AG04449 (cell line): ENCODE results near the gene MBNL2.

ENCODE experiments used
- CTCF ChIA-PET: fragments of 350-600 bp; formaldehyde crosslinking; extraction: SDS; loops from one replicate; lab custom pipeline; 2021; ENCODE audit warnings: antibody characterized with exemption; lab: Yijun Ruan, JAX
- POLR2A ChIA-PET: fragments of 400-600, 350-600 bp; formaldehyde crosslinking; extraction: SDS; loops from one replicate; lab custom pipeline; 2020; ENCODE audit warnings: antibody characterized with exemption, inconsistent platforms; lab: Yijun Ruan, JAX
- DNase-seq: peaks from one replicate; pipeline ENCODE4 v3.0.0-alpha.2; 2010; ENCODE audit warnings: low read depth, low spot score
- H3K4me3 ChIP-seq: 2 replicates; pipeline ENCODE4 v1.5.1; 2011; ENCODE audit warnings: low read depth, mild to moderate bottlenecking, control low read depth, low read length
- CTCF ChIP-seq: IDR thresholded peaks from one replicate; pipeline ENCODE4 v1.5.1; 2011; ENCODE audit warnings: mild to moderate bottlenecking, moderate library complexity, low read length, control low read depth, inconsistent platforms; ENCODE audit not compliant: insufficient read depth; ENCODE audit errors: missing control alignments

The MBNL2 gene

GRCh38 chr13:97440598-97441170 is 218.6 kb downstream of the MBNL2 start:
- TF ChIP-seq CTCF = no peak
- no peak for DNase-seq
- POLR2A ChIA-PET = no interaction called here

GRCh38 chr13:97441368-97441767 is 219.2 kb downstream of the MBNL2 start:
- no peak overlapping the region for H3K4me3 ChIP-seq
- no peak for DNase-seq
- POLR2A ChIA-PET = no interaction called here
- CTCF ChIA-PET = no interaction called here
- TF ChIP-seq CTCF = no peak

More at GRCh38 chr13:97440598-97441170, 218.6 kb downstream of the MBNL2 start:
- CTCF ChIA-PET = interaction anchor here (1.1 kb wide), 1 partner anchor 9 kb away, joined by 3 read pairs; no protein-coding TSS in a partner anchor
- H3K4me3 ChIP-seq = no peak overlapping the region
